K562 (cell line): ENCODE data around the gene SLC34A2. TPM values are rescaled to one million over a fixed set of nuclear protein-coding genes. Genes with fewer than 3 reads are reported as not detected.
"Not testable (repeated sequence)": the region's sequence is repeated elsewhere in the genome, so short reads cannot be mapped to it uniquely, and the experiment has no call there.

Experiments
- ATAC-seq: fragments of 200-7000 bp; cut with Tn5 transposase; 3 replicates; pipeline ENCODE4 v1.9.1; 2020; ENCODE audit warnings: moderate library complexity
- BruUV-seq: library from RNA; stranded (reverse); fragments of 400-500 nt; replicated peaks from 2 replicates; lab custom pipeline; 2021; lab: Mats Ljungman, UMichigan
- CTCF ChIA-PET: fragments of 300-600 bp; formaldehyde crosslinking; extraction: SDS; loops from one replicate; lab custom pipeline; 2021; ENCODE audit warnings: low intra/inter-chr PET ratio; lab: Yijun Ruan, JAX
- POLR2A ChIA-PET: fragments of 300-600, 350-650 bp; sonication (Branson Sonifier 250); formaldehyde crosslinking; extraction: SDS; loops from one replicate; lab custom pipeline; 2021; ENCODE audit warnings: antibody characterized with exemption, inconsistent platforms; lab: Yijun Ruan, JAX
- DNase-seq, 4 experiments: peaks; one replicate each; pipeline versions ENCODE4 v3.0.0 to v3.0.0-alpha.2; 2011 to 2018; ENCODE audit warnings: low spot score in 3 of 4, mixed read lengths in 3 of 4; ENCODE audit errors: extremely low read depth in 1 of 4
- FAIRE-seq: peaks from 2 replicates; lab custom pipeline; 2011; peaks lifted over from hg19 to GRCh38; lab: Jason Lieb, UNC
- H2AFZ ChIP-seq: 2 replicates; pipeline ENCODE4 v1.6.0; 2011; ENCODE audit warnings: low read depth, low read length, control low read depth, inconsistent platforms
- H3K27ac ChIP-seq: fragments of 200-600 bp; 3 replicates; pipeline ENCODE4 v1.8.0; 2011; ENCODE audit warnings: low read depth, mild to moderate bottlenecking, control low read depth, inconsistent platforms, low read length, moderate library complexity, mixed read lengths; ENCODE audit errors: extremely low read depth
- H3K27me3 ChIP-seq, 2 experiments: fragments of 300-600 bp in 1 of 2; 2 replicates in 1 of 2; 3 replicates in 1 of 2; pipeline versions ENCODE4 v1.6.0 to v1.8.0; 2011; ENCODE audit warnings: inconsistent platforms in 2 of 2, low read length in 2 of 2, mild to moderate bottlenecking in 1 of 2, mixed read lengths in 1 of 2, moderate library complexity in 1 of 2; ENCODE audit not compliant: control insufficient read depth in 2 of 2, insufficient read depth in 2 of 2
- H3K36me3 ChIP-seq: fragments of 300-600 bp; 3 replicates; pipeline ENCODE4 v1.8.0; 2011; ENCODE audit warnings: mild to moderate bottlenecking, low read length, inconsistent platforms; ENCODE audit not compliant: control insufficient read depth, insufficient read depth
- H3K4me1 ChIP-seq, 2 experiments: fragments of 200-600 bp in 1 of 2; replicated peaks in 1 of 2; 2 replicates in 1 of 2; 3 replicates in 1 of 2; pipeline versions ENCODE4 v1.5.1 to v1.8.0; 2011; ENCODE audit warnings: inconsistent platforms in 2 of 2, low read length in 2 of 2, mild to moderate bottlenecking in 1 of 2, mixed read lengths in 1 of 2, moderate library complexity in 1 of 2; ENCODE audit not compliant: control insufficient read depth in 2 of 2, insufficient read depth in 2 of 2
- H3K4me2 ChIP-seq: 2 replicates; pipeline ENCODE4 v1.6.1; 2011; ENCODE audit warnings: low read length, control low read depth, inconsistent platforms, mixed read lengths; ENCODE audit not compliant: insufficient read depth
- H3K4me3 ChIP-seq: fragments of 200-600 bp; sonication (generic), shearing (Covaris generic); 2 replicates; pipeline ENCODE4 v1.5.1; 2016; ENCODE audit warnings: control low read depth, inconsistent platforms
- H3K79me2 ChIP-seq: fragments of 200-600 bp; 3 replicates; pipeline ENCODE4 v1.8.0; 2011; ENCODE audit warnings: low read length, inconsistent platforms; ENCODE audit not compliant: control insufficient read depth, insufficient read depth
- H3K9ac ChIP-seq, 2 experiments: 2 replicates each; pipeline versions ENCODE4 v1.6.0 to v1.6.1; 2011; ENCODE audit warnings: low read depth in 2 of 2, low read length in 2 of 2, control low read depth in 1 of 2, inconsistent platforms in 1 of 2, mild to moderate bottlenecking in 1 of 2, mixed read lengths in 1 of 2; ENCODE audit not compliant: insufficient read depth in 1 of 2
- H3K9me1 ChIP-seq: one replicate; pipeline ENCODE4 v1.6.0; 2011; ENCODE audit warnings: inconsistent platforms, mild to moderate bottlenecking, low read length, moderate library complexity; ENCODE audit not compliant: control insufficient read depth, insufficient read depth
- H3K9me3 ChIP-seq: replicated peaks from 2 replicates; pipeline ENCODE4 v1.5.1; 2011; ENCODE audit warnings: low read depth, low read length, inconsistent platforms; ENCODE audit not compliant: control insufficient read depth, insufficient read depth
- H4K20me1 ChIP-seq: replicated peaks from 2 replicates; pipeline ENCODE4 v1.6.1; 2011; ENCODE audit warnings: low read length, inconsistent platforms, mixed read lengths; ENCODE audit not compliant: control insufficient read depth, insufficient read depth
- C11orf30 ChIP-seq: fragments of 450-650 bp; IDR thresholded peaks from 2 replicates; pipeline ENCODE4 v1.6.1; 2016; ENCODE audit warnings: low read depth, mild to moderate bottlenecking
- CHD2 ChIP-seq: IDR thresholded peaks from 2 replicates; pipeline ENCODE4 v1.6.1; 2011; ENCODE audit warnings: low read depth, low read length
- E2F3 ChIP-seq: fragments of 250-450 bp; sonication (Bioruptor Pico); IDR thresholded peaks from 2 replicates; pipeline ENCODE4 v1.4.0; 2020; ENCODE audit warnings: mild to moderate bottlenecking
- ELF1 ChIP-seq: fragments of 200-800 bp; sonication (Bioruptor generic); IDR thresholded peaks from 2 replicates; pipeline ENCODE4 v1.6.1; 2016; ENCODE audit warnings: missing genetic modification characterization, missing compliant biosample characterization
- EWSR1 ChIP-seq: fragments of 450-650 bp; IDR thresholded peaks from 2 replicates; pipeline ENCODE4 v1.6.1; 2018; ENCODE audit warnings: borderline replicate concordance, mild to moderate bottlenecking, low read depth, moderate library complexity; ENCODE audit not compliant: partially characterized antibody
- MAFG ChIP-seq: fragments of 450-650 bp; conservative IDR thresholded peaks from 2 replicates; pipeline ENCODE4 v1.6.1; 2016; ENCODE audit warnings: missing genetic modification characterization, missing compliant biosample characterization
- POLR2B ChIP-seq: fragments of 450-650 bp; IDR thresholded peaks from 2 replicates; pipeline ENCODE4 v1.6.1; 2018; ENCODE audit warnings: low read depth; ENCODE audit not compliant: partially characterized antibody
- RFX7 ChIP-seq: fragments of 250-450 bp; sonication (Bioruptor Pico); IDR thresholded peaks from 2 replicates; pipeline ENCODE4 v1.5.1; 2021; ENCODE audit warnings: mild to moderate bottlenecking
- TAF7 ChIP-seq: fragments of 450-650 bp; IDR thresholded peaks from 2 replicates; pipeline ENCODE4 v1.6.1; 2016; ENCODE audit warnings: missing genetic modification characterization, missing compliant biosample characterization
- ZBTB5 ChIP-seq: fragments of 450-650 bp; IDR thresholded peaks from 2 replicates; pipeline ENCODE4 v1.6.1; 2017; ENCODE audit warnings: antibody characterized with exemption
- ZFP30 ChIP-seq: fragments of 250-450 bp; sonication (Bioruptor Pico); IDR thresholded peaks from 2 replicates; pipeline ENCODE4 v1.8.0; 2022; ENCODE audit warnings: moderate library complexity, mild to moderate bottlenecking, inconsistent platforms, borderline replicate concordance
- ZNF316 ChIP-seq: fragments of 450-650 bp; IDR thresholded peaks from 2 replicates; pipeline ENCODE4 v1.6.1; 2016
- WGBS: fragments of 100-300 bp; shearing (Covaris generic); methylation state at CpG from one replicate; pipeline ENCODE4 v1.1.6; 2016; ENCODE audit warnings: low coverage, mixed read lengths; ENCODE audit not compliant: insufficient coverage; ENCODE audit errors: missing lambda C conversion rate; 5-methylcytosine and 5-hydroxymethylcytosine counted together
- in situ Hi-C: fragments of 300-500 bp; cut with MboI; formaldehyde crosslinking; loops from 4 replicates; pipeline ENCODE4 v1.15.0; 2018; ENCODE audit warnings: inconsistent platforms, mixed read lengths
- intact Hi-C: fragments of 100-400 bp; cut with micrococcal nuclease; formaldehyde crosslinking; loops from 2 replicates; pipeline ENCODE4 v1.14.2; 2022
- polyA plus RNA-seq, 8 experiments: library from polyadenylated mRNA; depleted of rRNA in 4 of 8; stranded (reverse) in 5 of 8; unstranded in 3 of 8; fragments of >200 nt; fragmentation: Nextera tagmentation in 2 of 8; fragmentation: Illumina TruSeq in 1 of 8; extraction: Ambion mirVana in 2 of 8; extraction: Trizol in 1 of 8; gene quantifications; 2 replicates each; pipeline versions ENCODE4 v1.2.1 to v1.2.3, GENCODE V29; 2011 to 2014; ENCODE audit warnings: inconsistent platforms in 1 of 8, missing spikeins in 1 of 8
- total RNA-seq, 7 experiments: library from RNA; depleted of rRNA in 6 of 7; stranded (reverse); fragments of >200 nt in 6 of 7; fragmentation: Illumina TruSeq in 2 of 7; extraction: Trizol in 2 of 7; gene quantifications; 2 replicates each; pipeline versions ENCODE4 v1.2.1 to v1.2.3, GENCODE V29; 2011 to 2021; ENCODE audit warnings: low replicate concordance in 1 of 7
- TF ChIP-seq, protein P1 (sequence below): fragments of 250-450 bp; sonication (Bioruptor Pico); IDR thresholded peaks from 2 replicates; pipeline ENCODE4 v1.4.0; 2020; ENCODE audit warnings: mild to moderate bottlenecking, moderate library complexity

The SLC34A2 gene
- total and polyA plus RNA-seq, 9 of the 15 experiments (the other 6 are each of a cell fraction or from before 2014, with no cell fraction given), result 1.5 TPM; not detected in 8

- H4K20me1 ChIP-seq, H3K9ac ChIP-seq, BruUV-seq, H3K79me2 ChIP-seq, H3K9me1 ChIP-seq, H3K36me3 ChIP-seq, DNase-seq, H3K9me3 ChIP-seq, H2AFZ ChIP-seq, H3K4me1 ChIP-seq, FAIRE-seq, ATAC-seq, H3K4me2 ChIP-seq, in situ Hi-C loops, intact Hi-C loops, H3K27ac ChIP-seq, H3K4me3 ChIP-seq, CTCF ChIA-PET: not testable (repeated sequence)
- POLR2A ChIA-PET, result interaction anchor here (0.6 kb wide), 1 partner anchor 689 kb away, joined by 3 read pairs; no protein-coding TSS in a partner anchor
- H3K27me3 ChIP-seq, result peaks cover 3 to 20% of the 10 kb centered on the region in 2 experiments; a peak in 3 of 5 replicates
- TF ChIP-seq C11orf30, result 0 out of 2 replicates have a peak, but pooled peaks have one; percentile 18
- TF ChIP-seq MAFG (tag), result 0 out of 2 replicates have a peak, but pooled peaks have one; percentile 17
- TF ChIP-seq ZNF316, result peak; percentile 60
- WGBS, result 4% methylated on average over 8 of the region's 9 CpGs
Measured at GRCh38 chr4:25613613-25614012, 42.0 kb upstream of the SLC34A2 start.

GRCh38 chr4:25614807-25615206, 40.8 kb upstream of the SLC34A2 start:
- BruUV-seq, result no TSS peak
- in situ Hi-C loops, result no loop called here
- no peak for TF ChIP-seq E2F3 (CRISPR knock-in tag)
- TF ChIP-seq TAF7 (tag), result no peak
- no peak for TF ChIP-seq ELF1 (tag)
- no peak for TF ChIP-seq ZBTB5
- TF ChIP-seq, protein P1, sequence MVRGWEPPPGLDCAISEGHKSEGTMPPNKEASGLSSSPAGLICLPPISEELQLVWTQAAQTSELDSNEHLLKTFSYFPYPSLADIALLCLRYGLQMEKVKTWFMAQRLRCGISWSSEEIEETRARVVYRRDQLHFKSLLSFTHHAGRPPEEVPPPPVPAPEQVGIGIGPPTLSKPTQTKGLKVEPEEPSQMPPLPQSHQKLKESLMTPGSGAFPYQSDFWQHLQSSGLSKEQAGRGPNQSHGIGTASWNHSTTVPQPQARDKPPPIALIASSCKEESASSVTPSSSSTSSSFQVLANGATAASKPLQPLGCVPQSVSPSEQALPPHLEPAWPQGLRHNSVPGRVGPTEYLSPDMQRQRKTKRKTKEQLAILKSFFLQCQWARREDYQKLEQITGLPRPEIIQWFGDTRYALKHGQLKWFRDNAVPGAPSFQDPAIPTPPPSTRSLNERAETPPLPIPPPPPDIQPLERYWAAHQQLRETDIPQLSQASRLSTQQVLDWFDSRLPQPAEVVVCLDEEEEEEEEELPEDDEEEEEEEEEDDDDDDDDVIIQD, result no peak
- no peak for TF ChIP-seq RFX7 (CRISPR knock-in tag)
- TF ChIP-seq CHD2, result no peak
- TF ChIP-seq POLR2B, result no peak
- TF ChIP-seq ZFP30 (CRISPR knock-in tag), result no peak
- TF ChIP-seq EWSR1, result no peak

More at GRCh38 chr4:25614807-25615206, 40.8 kb upstream of the SLC34A2 start:
- WGBS, result 3% methylated on average over 5 of the region's 6 CpGs
- Histone ChIP-seq H3K79me2 (no peaks in the 10 kb centered on the region), H3K9ac (no peak overlapping the region), H2AFZ (no peak overlapping the region), H3K27me3 (peaks cover 4 to 19% of the 10 kb centered on the region in 2 experiments; a peak in 4 of 5 replicates), H3K4me1 (no peaks in the 10 kb centered on the region), H3K27ac (no peak overlapping the region), H3K9me1 (no peaks in the 10 kb centered on the region), H3K4me2 (no peak overlapping the region), H3K9me3 (no peaks in the 10 kb centered on the region), H3K36me3 (no peaks in the 10 kb centered on the region), H3K4me3 (no peak overlapping the region), H4K20me1 (no peaks in the 10 kb centered on the region)
- ChIA-PET CTCF (no interaction called here), POLR2A (no interaction called here)
- intact Hi-C loops, result no loop called here
- ATAC-seq (no peak), FAIRE-seq (no peak), DNase-seq (no peak)
